Gastroesophageal sphincter (tissue), 4 donors: ENCODE measurements around the gene TXNDC11. TPM values are rescaled to one million over a fixed set of nuclear protein-coding genes. Genes with fewer than 3 reads are reported as not detected.

Experiments
- ATAC-seq: fragments of 150-250 bp; one replicate; pipeline ENCODE4 v1.9.1; 2016; ENCODE audit warnings: mild to moderate bottlenecking, moderate library complexity
- H3K27ac ChIP-seq, 4 donors: fragments of 200-600 bp; sonication (generic) in 3 of 4; 1 replicate in 3 of 4; 2 replicates in 1 of 4; pipeline ENCODE4 v1.5.1; 2016 to 2019
- H3K27me3 ChIP-seq: fragments of 200-600 bp; sonication (generic); one replicate; pipeline ENCODE4 v1.5.1; 2019
- H3K36me3 ChIP-seq, 2 donors: fragments of 200-600 bp; sonication (generic); one replicate each; pipeline ENCODE4 v1.5.1; 2019; ENCODE audit warnings: control low read depth in 1 of 2
- H3K4me1 ChIP-seq, 3 donors: fragments of 200-600 bp; sonication (generic); 1 replicate in 2 of 3; 2 replicates in 1 of 3; pipeline ENCODE4 v1.5.1; 2016 to 2019; ENCODE audit warnings: control low read depth in 2 of 3
- H3K4me3 ChIP-seq, 2 donors: fragments of 200-600 bp; sonication (generic); one replicate each; pipeline ENCODE4 v1.5.1; 2019; ENCODE audit warnings: mild to moderate bottlenecking in 1 of 2, moderate library complexity in 1 of 2
- H3K9me3 ChIP-seq, 3 donors: fragments of 200-600 bp; sonication (generic); one replicate each; pipeline ENCODE4 v1.5.1; 2017 to 2019; ENCODE audit warnings: control low read depth in 2 of 3
- EP300 ChIP-seq: sonication (generic); formaldehyde crosslinking; IDR thresholded peaks from one replicate; pipeline ENCODE4 v1.6.1; 2017; ENCODE audit warnings: antibody characterized with exemption, mild to moderate bottlenecking
- POLR2A ChIP-seq, 2 donors: fragments of 450-650 bp; IDR thresholded peaks; one replicate each; pipeline ENCODE4 v1.6.1; 2017; ENCODE audit warnings: antibody characterized with exemption in 2 of 2, mild to moderate bottlenecking in 2 of 2, moderate library complexity in 1 of 2
- POLR2AphosphoS5 ChIP-seq: sonication (generic); formaldehyde crosslinking; IDR thresholded peaks from one replicate; pipeline ENCODE4 v1.6.1; 2017; ENCODE audit warnings: antibody characterized with exemption
- WGBS, 2 donors: methylation state at CpG; one replicate each; pipeline ENCODE4 v1.1.5; 2018; ENCODE audit warnings: low coverage in 1 of 2; 5-methylcytosine and 5-hydroxymethylcytosine counted together
- total RNA-seq, 4 donors: library from RNA; depleted of rRNA; stranded (reverse); fragments of >200 nt; gene quantifications; one replicate each; pipeline ENCODE4 v1.1.0, GENCODE V29; 2016
- TF ChIP-seq, protein P1 (sequence below), 4 experiments: fragments of 200-600 bp in 2 of 4; fragments of 450-650 bp in 2 of 4; sonication (generic) in 1 of 4; IDR thresholded peaks; one replicate each; pipeline ENCODE4 v1.5.1; 2017 to 2019; ENCODE audit warnings: antibody characterized with exemption in 4 of 4, mild to moderate bottlenecking in 2 of 4, moderate library complexity in 2 of 4

The TXNDC11 gene
- total RNA-seq, 4 donors from 2014 or later: 30.2 to 53.5 (median 46.4) TPM

GRCh38 chr16:11681556-11681955, 61.1 kb downstream of the TXNDC11 start:
- WGBS, 2 donors: 39 to 75% methylated on average over 2 of the region's 2 CpGs
- H3K27ac ChIP-seq: peak overlapping the region in 2 of 4 donors; percentile 43 to 55
- no peaks in the 10 kb centered on the region for H3K27me3 ChIP-seq
- TF ChIP-seq POLR2AphosphoS5: no peak
- TF ChIP-seq, protein P1, sequence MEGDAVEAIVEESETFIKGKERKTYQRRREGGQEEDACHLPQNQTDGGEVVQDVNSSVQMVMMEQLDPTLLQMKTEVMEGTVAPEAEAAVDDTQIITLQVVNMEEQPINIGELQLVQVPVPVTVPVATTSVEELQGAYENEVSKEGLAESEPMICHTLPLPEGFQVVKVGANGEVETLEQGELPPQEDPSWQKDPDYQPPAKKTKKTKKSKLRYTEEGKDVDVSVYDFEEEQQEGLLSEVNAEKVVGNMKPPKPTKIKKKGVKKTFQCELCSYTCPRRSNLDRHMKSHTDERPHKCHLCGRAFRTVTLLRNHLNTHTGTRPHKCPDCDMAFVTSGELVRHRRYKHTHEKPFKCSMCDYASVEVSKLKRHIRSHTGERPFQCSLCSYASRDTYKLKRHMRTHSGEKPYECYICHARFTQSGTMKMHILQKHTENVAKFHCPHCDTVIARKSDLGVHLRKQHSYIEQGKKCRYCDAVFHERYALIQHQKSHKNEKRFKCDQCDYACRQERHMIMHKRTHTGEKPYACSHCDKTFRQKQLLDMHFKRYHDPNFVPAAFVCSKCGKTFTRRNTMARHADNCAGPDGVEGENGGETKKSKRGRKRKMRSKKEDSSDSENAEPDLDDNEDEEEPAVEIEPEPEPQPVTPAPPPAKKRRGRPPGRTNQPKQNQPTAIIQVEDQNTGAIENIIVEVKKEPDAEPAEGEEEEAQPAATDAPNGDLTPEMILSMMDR (IDR thresholded peaks at IDR 0.05): no peak
- no peak for TF ChIP-seq POLR2A (IDR thresholded peaks at IDR 0.05)
- no peak for TF ChIP-seq EP300
- H3K4me3 ChIP-seq: no peak overlapping the region
- no peaks in the 10 kb centered on the region for H3K9me3 ChIP-seq
- H3K36me3 ChIP-seq: peaks cover 0 to 82% of the 10 kb centered on the region in 2 donors
- H3K4me1 ChIP-seq: peaks cover 0 to 81% (median 20%) of the 10 kb centered on the region in 3 donors
- no peak for ATAC-seq

DNA sequence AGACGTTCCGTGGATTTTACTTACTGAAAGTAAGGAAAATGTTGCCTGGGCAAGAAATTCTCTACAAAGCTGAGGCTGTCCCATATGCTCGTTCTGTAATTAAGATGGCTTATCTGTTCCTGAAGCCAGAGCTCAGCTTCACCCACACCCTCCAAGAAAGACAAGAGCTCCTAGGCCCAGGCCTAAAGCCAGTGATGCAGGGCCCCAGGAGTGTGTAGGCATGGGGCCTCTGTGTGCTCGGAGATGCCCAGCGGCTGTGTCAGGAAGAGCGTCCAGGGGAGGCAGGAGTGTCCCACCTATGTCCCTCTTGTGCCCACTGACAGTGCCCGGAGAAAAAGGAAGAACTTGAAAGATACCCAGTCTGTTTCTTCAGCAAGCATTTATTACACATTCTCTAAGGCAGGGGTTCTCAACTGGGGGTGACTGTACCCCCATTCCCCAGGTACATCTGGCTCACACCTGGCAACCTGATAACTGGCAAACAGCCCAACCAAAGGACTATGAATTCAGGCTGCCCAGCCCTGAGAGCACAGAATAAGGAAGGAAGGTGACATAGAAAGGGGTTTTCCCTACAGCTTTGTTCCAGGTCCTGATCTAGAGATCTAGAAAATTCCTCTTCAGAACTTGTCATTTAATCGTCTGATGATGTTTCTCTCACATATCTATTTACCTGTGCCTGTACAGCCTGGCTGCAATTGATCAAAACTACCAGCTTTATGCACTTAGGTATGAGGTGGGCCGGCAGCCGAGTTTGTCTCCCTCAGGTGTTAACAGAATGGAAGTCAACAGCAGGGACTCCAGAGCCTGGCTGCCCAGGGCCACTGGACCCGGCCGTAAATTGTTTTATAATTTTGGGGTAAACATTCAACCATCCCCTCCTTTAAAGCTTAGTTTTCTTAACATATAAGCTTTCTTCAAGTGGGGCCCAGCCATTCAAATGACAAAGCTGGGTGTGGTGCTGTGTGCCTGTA, 62.4 kb downstream of the TXNDC11 start:
- WGBS, 2 donors: 73% methylated on average over 4 to 5 of the region's 12 CpGs
- Histone ChIP-seq H3K27me3 (no peaks in the 10 kb centered on the region), H3K4me1 (peaks cover 0 to 77% (median 10%) of the 10 kb centered on the region in 3 donors), H3K36me3 (peaks cover 0 to 87% of the 10 kb centered on the region in 2 donors), H3K27ac (peak overlapping the region in 2 of 4 donors; percentile 43 to 58), H3K4me3 (no peak overlapping the region), H3K9me3 (no peaks in the 10 kb centered on the region)
- TF ChIP-seq POLR2A (IDR thresholded peaks at IDR 0.05) (no peak), POLR2AphosphoS5 (no peak), EP300 (no peak)
- TF ChIP-seq, protein P1 (IDR thresholded peaks at IDR 0.05): no peak
- ATAC-seq: no peak

DNA sequence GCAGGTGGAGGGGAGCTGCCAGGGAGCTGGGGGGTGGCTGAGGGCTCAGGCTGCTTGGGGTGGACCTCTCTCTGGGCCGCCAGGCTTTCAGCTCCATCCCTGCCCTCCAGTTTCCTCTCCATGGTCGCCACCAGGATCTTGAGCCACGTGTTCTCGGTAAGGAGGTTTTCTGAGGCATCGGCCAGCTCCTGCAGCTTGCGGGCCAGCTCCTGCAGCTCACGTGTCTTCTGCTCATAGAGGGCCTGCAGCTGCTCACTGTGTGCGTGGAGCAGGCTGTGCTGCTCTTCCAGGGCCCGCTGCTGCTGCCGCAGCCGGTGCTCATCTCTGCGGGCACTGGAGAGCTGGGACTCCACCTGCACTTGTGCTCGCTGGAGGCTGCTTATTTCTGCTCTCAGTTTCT, 63.4 kb downstream of the TXNDC11 start:
- TF ChIP-seq POLR2AphosphoS5: no peak
- no peak for TF ChIP-seq POLR2A (IDR thresholded peaks at IDR 0.05)
- TF ChIP-seq, protein P1 (IDR thresholded peaks at IDR 0.05): no peak
- no peak for TF ChIP-seq EP300
- Histone ChIP-seq H3K4me3 (no peak overlapping the region), H3K4me1 (peaks cover 0 to 87% (median 10%) of the 10 kb centered on the region in 3 donors)

DNA sequence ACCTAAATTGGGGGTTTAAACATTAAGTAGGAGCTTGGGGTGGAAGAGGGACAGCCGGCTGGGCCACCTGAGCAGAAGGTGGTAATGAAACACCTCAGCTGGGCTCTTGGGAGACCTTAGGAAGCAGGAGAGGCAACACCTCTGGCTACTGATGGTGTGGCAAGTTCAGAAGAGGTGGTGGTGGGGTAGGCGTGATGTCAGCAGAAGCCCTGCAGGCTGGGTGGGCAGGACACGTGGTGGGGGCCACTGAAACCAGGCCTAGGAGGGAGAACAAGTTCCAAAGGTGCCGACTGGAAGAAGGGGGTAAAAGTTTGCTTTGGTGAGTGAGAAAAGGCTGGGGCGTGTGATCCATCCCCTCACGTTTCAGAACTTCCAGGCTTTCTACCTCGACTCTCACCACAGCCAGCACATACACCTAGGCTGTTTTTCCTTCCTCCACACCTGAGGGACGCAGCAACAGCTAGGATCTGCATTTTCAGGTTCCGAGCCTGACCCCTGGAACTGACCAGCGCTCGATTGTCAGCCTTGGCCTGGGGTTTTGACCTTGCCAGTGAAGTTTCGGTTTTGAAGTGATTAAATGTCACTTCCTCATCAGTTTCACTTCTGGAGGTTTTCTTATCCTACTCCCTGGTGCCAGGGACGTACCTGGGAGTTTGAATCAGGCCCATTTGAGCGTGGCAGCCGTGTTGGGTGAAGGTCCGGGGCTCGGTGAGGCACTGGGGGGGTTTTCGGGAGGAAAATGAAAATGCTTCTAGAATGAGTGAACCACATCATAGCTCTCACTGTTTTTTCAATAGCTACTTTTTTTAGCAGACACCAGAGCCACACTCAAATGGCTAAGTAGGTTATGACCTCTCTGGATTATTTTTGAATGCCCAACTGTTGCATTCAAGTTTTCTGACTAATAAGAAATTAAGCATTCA, 64.4 kb downstream of the TXNDC11 start:
- Histone ChIP-seq H3K27me3 (no peaks in the 10 kb centered on the region), H3K4me1 (peaks cover 0 to 95% (median 16%) of the 10 kb centered on the region in 3 donors), H3K9me3 (no peaks in the 10 kb centered on the region), H3K36me3 (peaks cover 0 to 67% of the 10 kb centered on the region in 2 donors), H3K4me3 (no peak overlapping the region), H3K27ac (peak overlapping the region in 3 of 4 donors; percentile 11 to 58 (median 56))
- no peak for ATAC-seq
- TF ChIP-seq, protein P1 (IDR thresholded peaks at IDR 0.05): no peak
- TF ChIP-seq POLR2A (IDR thresholded peaks at IDR 0.05) (no peak), POLR2AphosphoS5 (no peak), EP300 (no peak)
- 46 to 51% methylated on average over 10 to 12 of the region's 18 CpGs for WGBS, 2 donors

More for the DNA sequence above, 63.4 kb downstream of the TXNDC11 start:
- WGBS, 2 donors: no CpG with 5 or more reads among the region's 13 CpGs
- Histone ChIP-seq H3K9me3 (no peaks in the 10 kb centered on the region), H3K27ac (peak overlapping the region in 3 of 4 donors; percentile 14 to 58 (median 43)), H3K36me3 (peaks cover 0 to 77% of the 10 kb centered on the region in 2 donors), H3K27me3 (no peaks in the 10 kb centered on the region)
- peak; percentile 48 for ATAC-seq
